ENCODE data around the gene PKD1L1. TPM values are rescaled to one million over a fixed set of nuclear protein-coding genes. Genes with fewer than 3 reads are reported as not detected.
"Not testable (repeated sequence)": the region's sequence is repeated elsewhere in the genome, so short reads cannot be mapped to it uniquely, and the experiment has no call there.

PKD1L1 gene
- total RNA-seq, 1 donor from 2014 or later: 4.8 TPM

DNA sequence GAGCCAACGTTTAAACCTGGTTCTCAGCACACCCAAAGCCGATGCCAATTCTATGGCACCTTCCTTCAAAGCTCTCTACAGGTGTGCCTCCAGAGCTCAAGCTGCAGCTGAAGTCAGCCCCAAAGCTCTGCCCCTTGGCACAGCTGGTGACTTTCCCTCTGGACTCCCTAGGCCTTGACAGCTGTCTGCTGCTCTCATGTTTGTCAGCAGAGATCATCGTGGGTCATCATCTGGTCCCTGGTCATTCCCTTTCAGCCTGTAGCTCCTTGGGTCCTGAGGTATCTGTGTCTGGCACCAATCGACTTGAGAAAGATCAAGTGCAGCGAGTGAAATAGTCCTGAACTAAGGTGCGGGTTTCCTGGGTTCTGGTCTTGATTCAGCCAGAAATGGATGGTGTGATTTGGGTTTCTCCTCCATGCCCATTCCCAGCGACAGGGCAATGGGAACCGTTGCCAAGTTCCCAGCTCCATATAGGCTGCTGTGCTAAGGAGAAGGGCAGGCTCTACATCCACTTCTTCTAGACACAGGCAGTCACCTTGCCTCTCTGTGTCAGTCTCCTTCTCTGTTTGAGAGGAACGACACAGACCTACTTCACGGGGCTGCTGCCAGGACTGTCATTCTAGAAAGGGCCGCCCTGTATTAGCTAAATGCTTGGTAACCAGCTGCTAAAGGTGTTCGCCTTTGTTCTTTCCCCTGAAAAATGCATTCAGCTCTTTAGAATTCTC is 3.6 kb downstream of the PKD1L1 start:
- Mint-ChIP-seq H3K27me3 (ENCODE audit: unreplicated experiment) (peaks cover 4% of the 10 kb centered on the region), H3K36me3 (ENCODE audit: low read depth, unreplicated experiment) (no peaks in the 10 kb centered on the region), H3K4me1 (ENCODE audit: unreplicated experiment) (peaks cover 69% of the 10 kb centered on the region), H3K4me3 (ENCODE audit: unreplicated experiment) (no peak overlapping the region), H3K27ac (ENCODE audit: unreplicated experiment) (no peak overlapping the region), H3K9me3 (ENCODE audit: unreplicated experiment) (no peaks in the 10 kb centered on the region)
- TF ChIP-seq, protein P1, sequence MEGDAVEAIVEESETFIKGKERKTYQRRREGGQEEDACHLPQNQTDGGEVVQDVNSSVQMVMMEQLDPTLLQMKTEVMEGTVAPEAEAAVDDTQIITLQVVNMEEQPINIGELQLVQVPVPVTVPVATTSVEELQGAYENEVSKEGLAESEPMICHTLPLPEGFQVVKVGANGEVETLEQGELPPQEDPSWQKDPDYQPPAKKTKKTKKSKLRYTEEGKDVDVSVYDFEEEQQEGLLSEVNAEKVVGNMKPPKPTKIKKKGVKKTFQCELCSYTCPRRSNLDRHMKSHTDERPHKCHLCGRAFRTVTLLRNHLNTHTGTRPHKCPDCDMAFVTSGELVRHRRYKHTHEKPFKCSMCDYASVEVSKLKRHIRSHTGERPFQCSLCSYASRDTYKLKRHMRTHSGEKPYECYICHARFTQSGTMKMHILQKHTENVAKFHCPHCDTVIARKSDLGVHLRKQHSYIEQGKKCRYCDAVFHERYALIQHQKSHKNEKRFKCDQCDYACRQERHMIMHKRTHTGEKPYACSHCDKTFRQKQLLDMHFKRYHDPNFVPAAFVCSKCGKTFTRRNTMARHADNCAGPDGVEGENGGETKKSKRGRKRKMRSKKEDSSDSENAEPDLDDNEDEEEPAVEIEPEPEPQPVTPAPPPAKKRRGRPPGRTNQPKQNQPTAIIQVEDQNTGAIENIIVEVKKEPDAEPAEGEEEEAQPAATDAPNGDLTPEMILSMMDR (IDR thresholded peaks at IDR 0.05; ENCODE audit: unreplicated experiment): no peak
- DNase-seq (ENCODE audit: low spot score): no peak

DNA sequence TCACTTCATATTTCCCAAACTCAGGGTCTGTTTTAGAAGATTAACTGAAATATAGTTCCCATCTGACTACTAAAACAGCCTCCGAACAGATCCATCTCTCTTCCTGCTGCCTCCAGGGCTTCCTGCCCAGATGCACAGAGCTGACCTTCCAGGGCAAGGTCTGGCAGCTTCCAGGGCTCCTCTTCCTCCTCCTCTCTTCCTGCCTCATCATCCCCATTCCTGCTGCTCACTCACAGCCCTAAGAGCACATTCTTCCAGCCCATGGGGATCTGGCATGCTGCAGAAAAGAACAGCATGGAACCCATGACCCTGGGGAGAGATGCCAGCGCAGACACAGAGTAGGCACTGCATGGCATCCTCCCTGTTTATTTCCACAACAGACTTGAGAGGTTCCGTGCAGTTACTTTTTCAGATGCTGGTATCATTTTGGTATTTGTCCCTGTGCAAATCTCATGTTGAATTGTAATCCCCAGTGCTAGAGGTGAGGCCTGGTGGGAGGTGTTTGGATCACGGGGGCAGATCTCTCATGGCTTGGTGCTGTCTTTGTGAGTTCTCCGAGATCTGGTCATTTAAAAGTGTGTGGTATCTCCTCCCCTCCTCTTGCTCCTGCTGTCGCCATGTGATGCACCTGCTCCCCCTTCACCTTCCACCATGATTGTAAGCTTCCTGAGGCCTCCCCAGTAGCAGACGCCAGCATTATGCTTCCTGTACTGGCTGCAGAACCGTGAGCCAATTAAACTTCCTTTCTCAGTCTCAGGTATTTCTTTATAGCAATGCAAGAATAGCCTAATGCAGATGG is 4.4 kb downstream of the PKD1L1 start:
- Mint-ChIP-seq H3K36me3 (ENCODE audit: low read depth, unreplicated experiment) (peaks cover 3% of the 10 kb centered on the region), H3K27me3 (ENCODE audit: unreplicated experiment) (peaks cover 4% of the 10 kb centered on the region), H3K4me1 (ENCODE audit: unreplicated experiment) (peaks cover 68% of the 10 kb centered on the region), H3K9me3 (ENCODE audit: unreplicated experiment) (no peaks in the 10 kb centered on the region), H3K27ac (ENCODE audit: unreplicated experiment) (peak overlapping the region; percentile 93), H3K4me3 (ENCODE audit: unreplicated experiment) (no peak overlapping the region)
- TF ChIP-seq, protein P1 (IDR thresholded peaks at IDR 0.05; ENCODE audit: unreplicated experiment): no peak
- DNase-seq (ENCODE audit: low spot score): no peak

DNA sequence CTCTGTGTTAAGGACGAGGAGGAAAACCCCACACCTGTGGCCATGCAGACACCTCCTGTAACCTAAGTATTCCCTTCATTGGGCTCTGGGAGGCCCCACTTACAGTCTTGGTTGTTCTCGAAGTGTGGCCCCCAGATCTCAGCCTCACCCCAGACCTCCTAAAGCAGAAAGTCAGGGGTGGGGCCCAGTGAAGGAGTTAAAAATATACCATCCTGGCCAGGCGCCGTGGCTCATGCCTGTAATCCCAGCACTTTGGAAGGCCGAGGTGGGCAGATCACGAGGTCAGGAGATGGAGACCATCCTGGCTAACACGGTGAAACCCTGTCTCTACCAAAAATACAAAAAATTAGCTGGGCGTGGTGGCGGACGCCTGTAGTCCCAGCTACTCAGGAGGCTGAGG is 5.6 kb downstream of the PKD1L1 start:
- not testable (repeated sequence) for H3K4me3 Mint-ChIP-seq (ENCODE audit: unreplicated experiment); DNase-seq (ENCODE audit: low spot score); H3K9me3 Mint-ChIP-seq (ENCODE audit: unreplicated experiment); H3K36me3 Mint-ChIP-seq (ENCODE audit: low read depth, unreplicated experiment); H3K27ac Mint-ChIP-seq (ENCODE audit: unreplicated experiment); H3K27me3 Mint-ChIP-seq (ENCODE audit: unreplicated experiment)
- peaks cover 58% of the 10 kb centered on the region for H3K4me1 Mint-ChIP-seq (ENCODE audit: unreplicated experiment)

DNA sequence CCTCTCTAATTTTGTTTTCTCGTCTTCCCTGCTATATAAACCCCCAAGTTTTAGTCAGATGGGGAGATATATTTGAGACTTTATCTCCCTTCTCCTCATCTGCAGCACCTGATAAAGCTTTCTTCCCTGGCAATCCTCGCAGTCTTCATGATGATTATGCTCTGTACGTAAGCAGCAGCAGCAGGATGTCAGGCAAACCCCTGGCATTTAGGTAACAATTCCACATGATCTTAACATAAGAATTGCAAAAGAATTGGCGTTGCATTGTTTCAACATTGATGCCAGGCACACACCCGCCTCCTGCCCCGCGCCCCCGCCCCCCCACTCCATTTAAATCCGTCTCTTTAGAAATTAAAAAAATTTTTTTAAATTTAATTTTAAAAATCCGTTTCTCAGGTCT is 6.1 kb downstream of the PKD1L1 start:
- peaks cover 4% of the 10 kb centered on the region for H3K27me3 Mint-ChIP-seq (ENCODE audit: unreplicated experiment)

DNA sequence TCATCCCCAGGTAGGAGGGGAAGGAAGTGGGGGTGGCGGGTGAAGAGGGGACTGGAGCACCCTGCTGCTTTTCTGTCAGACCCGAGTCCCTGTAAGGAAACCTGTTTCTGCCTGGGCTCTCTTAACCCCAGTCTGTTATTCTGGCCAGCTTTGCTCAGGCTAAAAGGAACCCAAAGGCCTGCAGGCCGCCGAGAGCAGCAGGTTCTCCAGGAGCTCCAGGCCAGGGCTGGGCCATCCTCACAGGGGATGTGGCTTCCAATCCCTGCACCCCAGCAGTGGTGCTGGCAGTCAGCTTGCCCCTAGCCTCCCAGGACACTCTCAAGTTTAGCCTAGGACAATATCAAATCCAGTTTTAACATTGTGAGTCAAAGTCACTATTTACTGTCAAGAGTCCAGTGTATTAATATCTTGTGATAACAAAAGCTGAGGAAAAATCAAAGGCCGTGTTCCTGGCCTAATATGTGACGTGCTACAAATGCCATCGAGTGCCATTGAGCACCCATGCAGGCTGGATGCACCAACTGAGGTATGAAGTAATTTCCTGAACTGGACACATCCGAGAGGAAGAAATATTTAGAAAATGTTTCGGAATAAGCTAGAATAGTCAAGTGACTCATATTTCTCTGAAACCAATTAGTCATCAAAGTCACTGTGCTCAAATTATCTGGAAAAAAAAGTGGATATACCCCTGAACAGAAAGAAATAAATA is 7.0 kb downstream of the PKD1L1 start:
- Mint-ChIP-seq H3K4me1 (ENCODE audit: unreplicated experiment) (peaks cover 50% of the 10 kb centered on the region), H3K27ac (ENCODE audit: unreplicated experiment) (no peak overlapping the region), H3K4me3 (ENCODE audit: unreplicated experiment) (no peak overlapping the region)

More for the DNA sequence above, 6.1 kb downstream of the PKD1L1 start:
- peaks cover 58% of the 10 kb centered on the region for H3K4me1 Mint-ChIP-seq (ENCODE audit: unreplicated experiment)
- DNase-seq (ENCODE audit: low spot score): no peak
- peaks cover 4% of the 10 kb centered on the region for H3K36me3 Mint-ChIP-seq (ENCODE audit: low read depth, unreplicated experiment)
- peak overlapping the region; percentile 28 for H3K27ac Mint-ChIP-seq (ENCODE audit: unreplicated experiment)
- no peaks in the 10 kb centered on the region for H3K9me3 Mint-ChIP-seq (ENCODE audit: unreplicated experiment)
- no peak overlapping the region for H3K4me3 Mint-ChIP-seq (ENCODE audit: unreplicated experiment)
- TF ChIP-seq, protein P1 (IDR thresholded peaks at IDR 0.05; ENCODE audit: unreplicated experiment): no peak

More for the DNA sequence above, 7.0 kb downstream of the PKD1L1 start:
- no peaks in the 10 kb centered on the region for H3K9me3 Mint-ChIP-seq (ENCODE audit: unreplicated experiment)
- H3K27me3 Mint-ChIP-seq (ENCODE audit: unreplicated experiment): peaks cover 4% of the 10 kb centered on the region
- no peak for DNase-seq (ENCODE audit: low spot score)
- TF ChIP-seq, protein P1 (IDR thresholded peaks at IDR 0.05; ENCODE audit: unreplicated experiment): no peak
- peaks cover 4% of the 10 kb centered on the region for H3K36me3 Mint-ChIP-seq (ENCODE audit: low read depth, unreplicated experiment)
